SK-N-SH (cell line): Measurements from ENCODE around the gene PLA2G6.

Source experiments
- CTCF ChIP-seq: fragments of 200-600 bp; sonication (generic); IDR thresholded peaks from 2 replicates; pipeline ENCODE4 v1.6.1; 2017; ENCODE audit warnings: antibody characterized with exemption, mild to moderate bottlenecking, moderate library complexity
- EZH2phosphoT487 ChIP-seq: fragments of 200-600 bp; sonication (generic); IDR thresholded peaks from 2 replicates; pipeline ENCODE4 v1.6.1; 2017; ENCODE audit warnings: low read depth, mixed run types, mild to moderate bottlenecking, antibody characterized with exemption, moderate library complexity, borderline replicate concordance
- JUND ChIP-seq: IDR thresholded peaks from 2 replicates; pipeline ENCODE4 v1.4.0; 2012
- RAD21 ChIP-seq: IDR thresholded peaks from 2 replicates; pipeline ENCODE4 v1.6.1; 2012; ENCODE audit warnings: mild to moderate bottlenecking, low read length
- SIN3A ChIP-seq: IDR thresholded peaks from 2 replicates; pipeline ENCODE4 v1.6.1; 2012; ENCODE audit warnings: low read depth, mild to moderate bottlenecking, low read length, moderate library complexity, borderline replicate concordance
- YY1 ChIP-seq: IDR thresholded peaks from 2 replicates; pipeline ENCODE4 v1.4.0; 2012; ENCODE audit warnings: low read depth, mild to moderate bottlenecking
- ZBTB33 ChIP-seq: IDR thresholded peaks from 2 replicates; pipeline ENCODE4 v1.4.0; 2012; ENCODE audit warnings: low read depth, borderline replicate concordance
- TF ChIP-seq, protein P1 (sequence below): IDR thresholded peaks from 2 replicates; pipeline ENCODE4 v1.6.1; 2012; ENCODE audit warnings: mild to moderate bottlenecking, low read depth, low read length, moderate library complexity

DNA sequence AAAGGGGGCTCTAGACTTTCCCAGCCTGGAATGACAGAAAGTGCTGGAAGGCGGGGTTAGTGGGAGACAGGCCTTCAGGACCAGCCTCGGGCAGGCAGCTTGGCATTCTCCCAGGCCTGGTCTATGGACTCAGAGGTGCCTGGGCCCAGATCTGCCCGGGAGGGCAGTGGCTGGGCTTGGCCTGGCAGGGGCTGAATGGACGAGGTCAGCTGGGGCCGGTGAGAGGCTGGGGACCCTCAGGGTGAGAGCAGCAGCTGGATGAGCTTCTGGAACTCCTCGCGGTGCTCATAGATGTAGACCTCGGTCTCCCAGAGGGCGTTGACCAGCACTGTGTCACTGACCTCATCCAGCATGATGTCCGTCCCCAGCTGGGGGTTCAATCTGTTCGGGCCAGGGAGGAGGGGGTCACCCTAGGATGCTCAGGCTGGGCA, 69.7 kb downstream of the PLA2G6 start:
- TF ChIP-seq, protein P1, sequence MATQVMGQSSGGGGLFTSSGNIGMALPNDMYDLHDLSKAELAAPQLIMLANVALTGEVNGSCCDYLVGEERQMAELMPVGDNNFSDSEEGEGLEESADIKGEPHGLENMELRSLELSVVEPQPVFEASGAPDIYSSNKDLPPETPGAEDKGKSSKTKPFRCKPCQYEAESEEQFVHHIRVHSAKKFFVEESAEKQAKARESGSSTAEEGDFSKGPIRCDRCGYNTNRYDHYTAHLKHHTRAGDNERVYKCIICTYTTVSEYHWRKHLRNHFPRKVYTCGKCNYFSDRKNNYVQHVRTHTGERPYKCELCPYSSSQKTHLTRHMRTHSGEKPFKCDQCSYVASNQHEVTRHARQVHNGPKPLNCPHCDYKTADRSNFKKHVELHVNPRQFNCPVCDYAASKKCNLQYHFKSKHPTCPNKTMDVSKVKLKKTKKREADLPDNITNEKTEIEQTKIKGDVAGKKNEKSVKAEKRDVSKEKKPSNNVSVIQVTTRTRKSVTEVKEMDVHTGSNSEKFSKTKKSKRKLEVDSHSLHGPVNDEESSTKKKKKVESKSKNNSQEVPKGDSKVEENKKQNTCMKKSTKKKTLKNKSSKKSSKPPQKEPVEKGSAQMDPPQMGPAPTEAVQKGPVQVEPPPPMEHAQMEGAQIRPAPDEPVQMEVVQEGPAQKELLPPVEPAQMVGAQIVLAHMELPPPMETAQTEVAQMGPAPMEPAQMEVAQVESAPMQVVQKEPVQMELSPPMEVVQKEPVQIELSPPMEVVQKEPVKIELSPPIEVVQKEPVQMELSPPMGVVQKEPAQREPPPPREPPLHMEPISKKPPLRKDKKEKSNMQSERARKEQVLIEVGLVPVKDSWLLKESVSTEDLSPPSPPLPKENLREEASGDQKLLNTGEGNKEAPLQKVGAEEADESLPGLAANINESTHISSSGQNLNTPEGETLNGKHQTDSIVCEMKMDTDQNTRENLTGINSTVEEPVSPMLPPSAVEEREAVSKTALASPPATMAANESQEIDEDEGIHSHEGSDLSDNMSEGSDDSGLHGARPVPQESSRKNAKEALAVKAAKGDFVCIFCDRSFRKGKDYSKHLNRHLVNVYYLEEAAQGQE: no peak
- no peak for TF ChIP-seq CTCF
- TF ChIP-seq JUND: no peak
- TF ChIP-seq SIN3A: no peak
- TF ChIP-seq ZBTB33: no peak
- no peak for TF ChIP-seq YY1
- no peak for TF ChIP-seq RAD21
- no peak for TF ChIP-seq EZH2phosphoT487
